Activated naive CD8-positive, alpha-beta T cell treated with anti-CD3 and anti-CD28 coated beads, Interleukin-2, amount 10 ng/mL, durations not matched to agents 7 days and 5 days (primary cell): ENCODE measurements around the gene SDK2. TPM values are rescaled to one million over a fixed set of nuclear protein-coding genes. Genes with fewer than 3 reads are reported as not detected.

Source experiments
- ATAC-seq: fragments of 150-1000 bp; cut with Tn5 transposase; one replicate; pipeline ENCODE4 v1.10.0; 2021; ENCODE audit warnings: low read depth, moderate library complexity
- POLR2A ChIA-PET: fragments of 350-600 bp; sonication (Branson Sonifier 250); formaldehyde crosslinking; loops from one replicate; lab custom pipeline; 2021; ENCODE audit warnings: antibody characterized with exemption; lab: Charles Lee
- DNase-seq: peaks from one replicate; pipeline ENCODE4 v3.0.0; 2021
- H3K27ac Mint-ChIP-seq: one replicate; pipeline ENCODE4 v1.8.0; 2022; ENCODE audit warnings: mild to moderate bottlenecking, mixed read lengths
- H3K27me3 Mint-ChIP-seq: one replicate; pipeline ENCODE4 v1.8.0; 2022; ENCODE audit warnings: mild to moderate bottlenecking, moderate library complexity, mixed read lengths
- H3K36me3 Mint-ChIP-seq: one replicate; pipeline ENCODE4 v1.8.0; 2021; ENCODE audit warnings: mild to moderate bottlenecking, mixed read lengths
- H3K4me1 Mint-ChIP-seq: one replicate; pipeline ENCODE4 v1.8.0; 2021; ENCODE audit warnings: mixed read lengths
- H3K4me3 Mint-ChIP-seq: one replicate; pipeline ENCODE4 v1.8.0; 2022; ENCODE audit warnings: mild to moderate bottlenecking, moderate library complexity, mixed read lengths
- H3K9me3 Mint-ChIP-seq: one replicate; pipeline ENCODE4 v1.8.0; 2021; ENCODE audit warnings: mixed read lengths
- total RNA-seq, 2 experiments: library from RNA; stranded (reverse); gene quantifications; one replicate each; pipeline ENCODE4 v1.2.3, GENCODE V29; 2021

The SDK2 gene
- total RNA-seq, 2 experiments from 2014 or later = 29.3 to 31.1 TPM

- POLR2A ChIA-PET = no interaction called here
- Mint-ChIP-seq H3K27me3 (no peaks in the 10 kb centered on the region), H3K9me3 (no peaks in the 10 kb centered on the region), H3K27ac (no peak overlapping the region), H3K4me1 (peaks cover 16% of the 10 kb centered on the region), H3K36me3 (peaks cover 2% of the 10 kb centered on the region), H3K4me3 (no peak overlapping the region)
- no peak for DNase-seq
- no peak for ATAC-seq
Observed at GRCh38 chr17:73546114-73546513, 98.1 kb downstream of the SDK2 start.

GRCh38 chr17:73545109-73546032, 98.9 kb downstream of the SDK2 start:
- ATAC-seq (no peak), DNase-seq (no peak)
- H3K27ac Mint-ChIP-seq = no peak overlapping the region
- POLR2A ChIA-PET = no interaction called here
- H3K36me3 Mint-ChIP-seq = peaks cover 2% of the 10 kb centered on the region
- H3K27me3 Mint-ChIP-seq = no peaks in the 10 kb centered on the region
- H3K4me1 Mint-ChIP-seq = peaks cover 15% of the 10 kb centered on the region
- H3K9me3 Mint-ChIP-seq = no peaks in the 10 kb centered on the region
- H3K4me3 Mint-ChIP-seq = no peak overlapping the region

- H3K9me3 Mint-ChIP-seq = no peaks in the 10 kb centered on the region
- peaks cover 2% of the 10 kb centered on the region for H3K36me3 Mint-ChIP-seq
- ATAC-seq (no peak), DNase-seq (no peak)
- H3K4me1 Mint-ChIP-seq = peaks cover 12% of the 10 kb centered on the region
- H3K27ac Mint-ChIP-seq = no peak overlapping the region
- H3K4me3 Mint-ChIP-seq = no peak overlapping the region
- POLR2A ChIA-PET = no interaction called here
- no peaks in the 10 kb centered on the region for H3K27me3 Mint-ChIP-seq
Observed at GRCh38 chr17:73544333-73544732, 99.9 kb downstream of the SDK2 start.

- Mint-ChIP-seq H3K27me3 (no peaks in the 10 kb centered on the region), H3K4me1 (peaks cover 8% of the 10 kb centered on the region), H3K9me3 (no peaks in the 10 kb centered on the region), H3K36me3 (peaks cover 2% of the 10 kb centered on the region), H3K4me3 (no peak overlapping the region), H3K27ac (no peak overlapping the region)
- ATAC-seq = no peak
- no peak for DNase-seq
- POLR2A ChIA-PET = no interaction called here
Observed at GRCh38 chr17:73542323-73542722, 101.9 kb downstream of the SDK2 start.

- ATAC-seq (no peak), DNase-seq (no peak)
- peaks cover 2% of the 10 kb centered on the region for H3K36me3 Mint-ChIP-seq
- H3K4me1 Mint-ChIP-seq = peaks cover 6% of the 10 kb centered on the region
- no peak overlapping the region for H3K27ac Mint-ChIP-seq
- no peak overlapping the region for H3K4me3 Mint-ChIP-seq
- H3K9me3 Mint-ChIP-seq = no peaks in the 10 kb centered on the region
- no peaks in the 10 kb centered on the region for H3K27me3 Mint-ChIP-seq
- POLR2A ChIA-PET = no interaction called here
Observed at GRCh38 chr17:73541561-73541981, 102.7 kb downstream of the SDK2 start.

- DNase-seq = no peak
- POLR2A ChIA-PET = no interaction called here
- Mint-ChIP-seq H3K36me3 (peaks cover 2% of the 10 kb centered on the region), H3K27ac (no peak overlapping the region), H3K27me3 (no peaks in the 10 kb centered on the region), H3K4me1 (peaks cover 6% of the 10 kb centered on the region), H3K4me3 (no peak overlapping the region), H3K9me3 (no peaks in the 10 kb centered on the region)
- no peak for ATAC-seq
Observed at GRCh38 chr17:73541111-73541510, 103.1 kb downstream of the SDK2 start.

- no peak for DNase-seq
- no peak for ATAC-seq
- Mint-ChIP-seq H3K9me3 (no peaks in the 10 kb centered on the region), H3K27ac (no peak overlapping the region), H3K27me3 (no peaks in the 10 kb centered on the region), H3K4me3 (no peak overlapping the region), H3K36me3 (no peaks in the 10 kb centered on the region), H3K4me1 (peaks cover 6% of the 10 kb centered on the region)
- POLR2A ChIA-PET = no interaction called here
Observed at GRCh38 chr17:73539166-73539565, 105.1 kb downstream of the SDK2 start.

GRCh38 chr17:73538445-73538844, 105.8 kb downstream of the SDK2 start:
- Mint-ChIP-seq H3K27ac (no peak overlapping the region), H3K4me3 (no peak overlapping the region), H3K36me3 (no peaks in the 10 kb centered on the region), H3K27me3 (no peaks in the 10 kb centered on the region), H3K9me3 (no peaks in the 10 kb centered on the region), H3K4me1 (peaks cover 8% of the 10 kb centered on the region)
- no peak for DNase-seq
- POLR2A ChIA-PET = interaction anchor here (0.6 kb wide), 1 partner anchor 238 kb away, joined by 4 read pairs; no protein-coding TSS in a partner anchor
- no peak for ATAC-seq

GRCh38 chr17:73536700-73537605, 107.3 kb downstream of the SDK2 start:
- Mint-ChIP-seq H3K36me3 (no peaks in the 10 kb centered on the region), H3K4me1 (peaks cover 11% of the 10 kb centered on the region), H3K27me3 (no peaks in the 10 kb centered on the region), H3K9me3 (no peaks in the 10 kb centered on the region), H3K4me3 (no peak overlapping the region), H3K27ac (no peak overlapping the region)
- POLR2A ChIA-PET = no interaction called here
- ATAC-seq (no peak), DNase-seq (no peak)

- no peaks in the 10 kb centered on the region for H3K9me3 Mint-ChIP-seq
Observed at GRCh38 chr17:73535746-73536145, 108.5 kb downstream of the SDK2 start.

GRCh38 chr17:73534209-73534909, 109.9 kb downstream of the SDK2 start:
- POLR2A ChIA-PET = no interaction called here
- no peaks in the 10 kb centered on the region for H3K36me3 Mint-ChIP-seq

More at GRCh38 chr17:73535746-73536145, 108.5 kb downstream of the SDK2 start:
- no peak overlapping the region for H3K4me3 Mint-ChIP-seq
- no peaks in the 10 kb centered on the region for H3K36me3 Mint-ChIP-seq
- peaks cover 13% of the 10 kb centered on the region for H3K4me1 Mint-ChIP-seq
- ATAC-seq (no peak), DNase-seq (no peak)
- POLR2A ChIA-PET = no interaction called here
- H3K27me3 Mint-ChIP-seq = no peaks in the 10 kb centered on the region
- H3K27ac Mint-ChIP-seq = no peak overlapping the region

GRCh38 chr17:73533781-73534180, 110.5 kb downstream of the SDK2 start:
- POLR2A ChIA-PET = no interaction called here
- ATAC-seq = no peak
- no peaks in the 10 kb centered on the region for H3K27me3 Mint-ChIP-seq
- no peak overlapping the region for H3K4me3 Mint-ChIP-seq
- no peaks in the 10 kb centered on the region for H3K9me3 Mint-ChIP-seq
- no peaks in the 10 kb centered on the region for H3K36me3 Mint-ChIP-seq
- DNase-seq = no peak
- H3K4me1 Mint-ChIP-seq = peaks cover 13% of the 10 kb centered on the region
- H3K27ac Mint-ChIP-seq = no peak overlapping the region

More at GRCh38 chr17:73534209-73534909, 109.9 kb downstream of the SDK2 start:
- Mint-ChIP-seq H3K27me3 (no peaks in the 10 kb centered on the region), H3K9me3 (no peaks in the 10 kb centered on the region), H3K4me3 (no peak overlapping the region), H3K4me1 (peaks cover 13% of the 10 kb centered on the region), H3K27ac (no peak overlapping the region)
- no peak for DNase-seq
- no peak for ATAC-seq

GRCh38 chr17:73533127-73533526, 111.1 kb downstream of the SDK2 start:
- H3K27ac Mint-ChIP-seq = no peak overlapping the region
- DNase-seq (no peak), ATAC-seq (no peak)
- peaks cover 13% of the 10 kb centered on the region for H3K4me1 Mint-ChIP-seq
- H3K36me3 Mint-ChIP-seq = no peaks in the 10 kb centered on the region
- no peaks in the 10 kb centered on the region for H3K9me3 Mint-ChIP-seq
- no peaks in the 10 kb centered on the region for H3K27me3 Mint-ChIP-seq
- H3K4me3 Mint-ChIP-seq = no peak overlapping the region
- POLR2A ChIA-PET = no interaction called here
